SKM-1 (cell line): ENCODE data around the gene ENPP3.

ENCODE experiments used
- DNase-seq: peaks from one replicate; lab custom pipeline; 2025; ENCODE audit not compliant: unreplicated experiment; lab: John Stamatoyannopoulos, UW

The ENPP3 gene

GRCh38 chr6:131792091-131792496, 155.0 kb downstream of the ENPP3 start:
- DNase-seq: no peak

- DNase-seq: no peak
Observed at GRCh38 chr6:131795366-131795765, 158.3 kb downstream of the ENPP3 start.
